Nephron progenitor cell (in vitro differentiated cells): ENCODE measurements around the gene ARRB2.

Experiments
- DNase-seq: peaks from one replicate; pipeline ENCODE4 v3.0.0; 2021
- H3K27ac Mint-ChIP-seq: 2 replicates; pipeline ENCODE4 v1.8.0; 2021; ENCODE audit warnings: mild to moderate bottlenecking, moderate library complexity, mixed read lengths
- H3K27me3 Mint-ChIP-seq: 2 replicates; pipeline ENCODE4 v1.8.0; 2021; ENCODE audit warnings: mild to moderate bottlenecking, low read depth, mixed read lengths; ENCODE audit not compliant: poor library complexity
- H3K36me3 Mint-ChIP-seq: 2 replicates; pipeline ENCODE4 v1.8.0; 2021; ENCODE audit warnings: low read depth, mixed read lengths
- H3K4me1 Mint-ChIP-seq: 2 replicates; pipeline ENCODE4 v1.8.0; 2021; ENCODE audit warnings: mixed read lengths
- H3K4me3 Mint-ChIP-seq: 2 replicates; pipeline ENCODE4 v1.8.0; 2021; ENCODE audit warnings: mild to moderate bottlenecking, moderate library complexity, mixed read lengths
- H3K9me3 Mint-ChIP-seq: 2 replicates; pipeline ENCODE4 v1.8.0; 2021; ENCODE audit warnings: mild to moderate bottlenecking, moderate library complexity, mixed read lengths
- CTCF ChIP-seq: fragments of 200-600 bp; sonication (generic); IDR thresholded peaks from 2 replicates; pipeline ENCODE4 v1.5.0; 2021; ENCODE audit warnings: antibody characterized with exemption

The ARRB2 gene

GRCh38 chr17:4751932-4752331 lies 41.5 kb downstream of the ARRB2 start:
- Mint-ChIP-seq H3K27ac (no peak overlapping the region), H3K4me1 (no peaks in the 10 kb centered on the region), H3K36me3 (no peaks in the 10 kb centered on the region), H3K4me3 (no peak overlapping the region), H3K9me3 (peaks cover 5% of the 10 kb centered on the region), H3K27me3 (peaks cover 93% of the 10 kb centered on the region)
- TF ChIP-seq CTCF, result no peak
- DNase-seq, result no peak

GRCh38 chr17:4753392-4753791 lies 43.0 kb downstream of the ARRB2 start:
- no peaks in the 10 kb centered on the region for H3K36me3 Mint-ChIP-seq
- peaks cover 93% of the 10 kb centered on the region for H3K27me3 Mint-ChIP-seq
- H3K27ac Mint-ChIP-seq, result no peak overlapping the region
- no peaks in the 10 kb centered on the region for H3K9me3 Mint-ChIP-seq
- no peaks in the 10 kb centered on the region for H3K4me1 Mint-ChIP-seq
- DNase-seq, result no peak
- no peak overlapping the region for H3K4me3 Mint-ChIP-seq
- TF ChIP-seq CTCF, result no peak

- Mint-ChIP-seq H3K27me3 (peaks cover 40% of the 10 kb centered on the region), H3K9me3 (no peaks in the 10 kb centered on the region), H3K27ac (no peak overlapping the region), H3K4me1 (peaks cover 5% of the 10 kb centered on the region), H3K4me3 (no peak overlapping the region), H3K36me3 (no peaks in the 10 kb centered on the region)
- no peak for DNase-seq
- no peak for TF ChIP-seq CTCF
These were observed 49.4 kb downstream of the ARRB2 start for GRCh38 chr17:4759776-4760236.

GRCh38 chr17:4764595-4764994 lies 54.2 kb downstream of the ARRB2 start:
- H3K36me3 Mint-ChIP-seq, result no peaks in the 10 kb centered on the region
- TF ChIP-seq CTCF, result no peak
- no peaks in the 10 kb centered on the region for H3K9me3 Mint-ChIP-seq
- peaks cover 4% of the 10 kb centered on the region for H3K4me1 Mint-ChIP-seq
- peaks cover 13% of the 10 kb centered on the region for H3K27me3 Mint-ChIP-seq
- no peak for DNase-seq
- H3K4me3 Mint-ChIP-seq, result no peak overlapping the region
- no peak overlapping the region for H3K27ac Mint-ChIP-seq

- Mint-ChIP-seq H3K27me3 (peaks cover 14% of the 10 kb centered on the region), H3K4me3 (no peak overlapping the region), H3K9me3 (no peaks in the 10 kb centered on the region), H3K27ac (no peak overlapping the region), H3K36me3 (no peaks in the 10 kb centered on the region), H3K4me1 (no peaks in the 10 kb centered on the region)
- no peak for TF ChIP-seq CTCF
- DNase-seq, result no peak
These were observed 55.8 kb downstream of the ARRB2 start for GRCh38 chr17:4766201-4766600.

GRCh38 chr17:4766723-4767122 lies 56.3 kb downstream of the ARRB2 start:
- no peak for DNase-seq
- Mint-ChIP-seq H3K4me1 (no peaks in the 10 kb centered on the region), H3K9me3 (no peaks in the 10 kb centered on the region), H3K27ac (no peak overlapping the region), H3K27me3 (peaks cover 19% of the 10 kb centered on the region), H3K4me3 (no peak overlapping the region), H3K36me3 (no peaks in the 10 kb centered on the region)
- TF ChIP-seq CTCF, result no peak
